Measurements from ENCODE around the gene CSH1. TPM values are rescaled to one million over a fixed set of nuclear protein-coding genes. Genes with fewer than 3 reads are reported as not detected.

Gene CSH1
- total and polyA plus RNA-seq, 4 donors: not detected

DNA sequence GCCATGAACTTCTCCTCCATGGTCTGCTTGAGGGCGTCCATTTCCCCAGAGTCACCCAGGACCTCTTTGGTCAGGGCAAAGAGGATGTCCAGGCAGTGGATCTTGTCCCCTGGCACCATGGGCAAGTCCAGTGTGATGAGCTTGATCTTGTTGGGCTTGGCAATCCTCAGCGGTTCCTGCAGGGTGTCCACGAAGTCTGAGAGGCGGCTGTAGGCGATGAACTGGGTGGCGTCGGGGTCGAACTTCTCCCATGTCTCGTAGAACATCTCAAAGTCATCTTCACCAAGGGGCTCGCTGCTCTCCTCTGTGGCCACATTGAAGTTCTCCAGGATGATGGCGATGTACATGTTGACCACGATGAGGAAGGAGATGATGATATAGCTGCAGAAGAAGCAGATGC lies 44.8 kb upstream of the CSH1 start:
- Histone ChIP-seq H3K27ac (ENCODE audit: low read depth in 1 of 2, low read length in 2 of 2) (no peak overlapping the region), H3K9ac (ENCODE audit: low read depth in 1 of 2, low read length in 2 of 2) (no peak overlapping the region), H3K4me1 (ENCODE audit: control insufficient read depth in 4 of 4, insufficient read depth in 4 of 4, low read length in 3 of 4) (no peaks in the 10 kb centered on the region), H3K4me3 (ENCODE audit: low read depth in 1 of 3, low read length in 3 of 3) (no peak overlapping the region), H3K9me3 (ENCODE audit: control insufficient read depth in 4 of 4, low read length in 3 of 4) (no peaks in the 10 kb centered on the region), H3K27me3 (ENCODE audit: control insufficient read depth in 4 of 4, insufficient read depth in 4 of 4, low read length in 3 of 4) (no peaks in the 10 kb centered on the region), H3K36me3 (ENCODE audit: control insufficient read depth in 4 of 4, insufficient read depth in 3 of 4, low read depth in 1 of 4, low read length in 3 of 4) (no peaks in the 10 kb centered on the region)
- no peak for TF ChIP-seq ZBTB33 (IDR thresholded peaks at IDR 0.05)
- no peak for TF ChIP-seq FOXA2 (IDR thresholded peaks at IDR 0.05)
- TF ChIP-seq SP1 (IDR thresholded peaks at IDR 0.05): no peak
- no peak for TF ChIP-seq FOXA1 (IDR thresholded peaks at IDR 0.05)
- TF ChIP-seq RAD21 (IDR thresholded peaks at IDR 0.05): no peak
- no peak for TF ChIP-seq GABPA (IDR thresholded peaks at IDR 0.05 in 1 of 2, conservative IDR thresholded peaks at IDR 0.05 in 1 of 2)
- no peak for TF ChIP-seq NR2F2 (IDR thresholded peaks at IDR 0.05)
- no peak for TF ChIP-seq JUND (IDR thresholded peaks at IDR 0.05)
- no peak for TF ChIP-seq CTCF (IDR thresholded peaks at IDR 0.05; ENCODE audit: low read depth, low read length, missing input control)
- TF ChIP-seq, protein P1, sequence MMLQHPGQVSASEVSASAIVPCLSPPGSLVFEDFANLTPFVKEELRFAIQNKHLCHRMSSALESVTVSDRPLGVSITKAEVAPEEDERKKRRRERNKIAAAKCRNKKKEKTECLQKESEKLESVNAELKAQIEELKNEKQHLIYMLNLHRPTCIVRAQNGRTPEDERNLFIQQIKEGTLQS (IDR thresholded peaks at IDR 0.05): no peak
- no peak for TF ChIP-seq MAX (IDR thresholded peaks at IDR 0.05)
- no peak for TF ChIP-seq EGR1 (IDR thresholded peaks at IDR 0.05; ENCODE audit: low read depth in 2 of 2)
- no peak for DNase-seq (ENCODE audit: low spot score)
- 93% methylated on average over 12 of the region's 12 CpGs for WGBS

GRCh38 chr17:63940584-63940983 lies 44.2 kb upstream of the CSH1 start:
- TF ChIP-seq FOXA2 (IDR thresholded peaks at IDR 0.05) (no peak), RAD21 (IDR thresholded peaks at IDR 0.05) (no peak), CTCF (IDR thresholded peaks at IDR 0.05; ENCODE audit: low read depth, low read length, missing input control) (no peak), TAF1 (conservative IDR thresholded peaks at IDR 0.05) (no peak), NR2F2 (IDR thresholded peaks at IDR 0.05) (no peak), ZBTB33 (IDR thresholded peaks at IDR 0.05) (no peak)
- no peaks in the 10 kb centered on the region for H3K4me1 ChIP-seq (ENCODE audit: control insufficient read depth in 4 of 4, insufficient read depth in 4 of 4, low read length in 3 of 4)
- H3K4me3 ChIP-seq (ENCODE audit: low read depth in 1 of 3, low read length in 3 of 3): no peak overlapping the region
- H3K36me3 ChIP-seq (ENCODE audit: control insufficient read depth in 4 of 4, insufficient read depth in 3 of 4, low read depth in 1 of 4, low read length in 3 of 4): no peaks in the 10 kb centered on the region
- H3K27me3 ChIP-seq (ENCODE audit: control insufficient read depth in 4 of 4, insufficient read depth in 4 of 4, low read length in 3 of 4): no peaks in the 10 kb centered on the region
- H3K9ac ChIP-seq (ENCODE audit: low read depth in 1 of 2, low read length in 2 of 2): no peak overlapping the region
- 96% methylated on average over 14 of the region's 14 CpGs for WGBS
- H3K9me3 ChIP-seq (ENCODE audit: control insufficient read depth in 4 of 4, low read length in 3 of 4): no peaks in the 10 kb centered on the region
- H3K27ac ChIP-seq (ENCODE audit: low read depth in 1 of 2, low read length in 2 of 2): no peak overlapping the region
- no peak for DNase-seq (ENCODE audit: low spot score)

All from liver (tissue), 9 donors.